Endometrium (tissue), 2 donors: ENCODE data around the gene EIF3K.

Experiments used
- FAIRE-seq: peaks from 2 replicates; lab custom pipeline; 2012; peaks lifted over from hg19 to GRCh38; lab: Jason Lieb, UNC
- donor health status: control.
- donor health status: control.

Gene EIF3K

GRCh38 chr19:38684078-38684861, 65.3 kb downstream of the EIF3K start:
- FAIRE-seq: no peak

GRCh38 chr19:38684862-38685665, 66.1 kb downstream of the EIF3K start:
- no peak for FAIRE-seq

- no peak for FAIRE-seq
Observed at GRCh38 chr19:38685666-38686529, 66.9 kb downstream of the EIF3K start.

GRCh38 chr19:38686530-38686888, 67.5 kb downstream of the EIF3K start:
- FAIRE-seq: no peak
